Measurements from ENCODE around the gene DPF3. TPM values are rescaled to one million over a fixed set of nuclear protein-coding genes. Genes with fewer than 3 reads are reported as not detected.

DPF3 gene
- total and polyA plus RNA-seq, 7 donors: 2.3 to 25.3 (median 19.4) TPM

- WGBS, 3 donors: 95 to 96% (median 95%) methylated on average over 4 of the region's 4 CpGs
- intact Hi-C loops (cut with DNase I): loop anchor here in 1 of 2 donors (5.0 kb wide), 1 partner anchor 147 kb away; no protein-coding TSS in a partner anchor
- no peak for TF ChIP-seq CTCF (IDR thresholded peaks at IDR 0.05)
- no peak for ATAC-seq
- Histone ChIP-seq H3K36me3 (ENCODE audit: insufficient read depth in 1 of 2, low read depth in 1 of 2) (peaks cover 0 to 36% of the 10 kb centered on the region in 2 donors), H3K27ac (peak overlapping the region; percentile 1), H3K27me3 (ENCODE audit: insufficient read depth in 3 of 3, low read length in 2 of 3) (no peaks in the 10 kb centered on the region), H3K9me3 (no peaks in the 10 kb centered on the region), H3K4me1 (no peaks in the 10 kb centered on the region), H3K4me3 (no peak overlapping the region)
- no peak for DNase-seq
Observed at GRCh38 chr14:72664651-72665050, 229.2 kb downstream of the DPF3 start.

- intact Hi-C loops (cut with DNase I): no loop called here
- Histone ChIP-seq H3K36me3 (ENCODE audit: insufficient read depth in 1 of 2, low read depth in 1 of 2) (peaks cover 0 to 31% of the 10 kb centered on the region in 2 donors), H3K4me3 (no peak overlapping the region), H3K27me3 (ENCODE audit: insufficient read depth in 3 of 3, low read length in 2 of 3) (no peaks in the 10 kb centered on the region), H3K9me3 (no peaks in the 10 kb centered on the region), H3K27ac (no peak overlapping the region), H3K4me1 (no peaks in the 10 kb centered on the region)
- TF ChIP-seq CTCF (IDR thresholded peaks at IDR 0.05): no peak
- DNase-seq: no peak
- ATAC-seq: peak in 2 of 4 donors; percentile 23 to 36
- WGBS, 3 donors: 58 to 71% (median 66%) methylated on average over 5 of the region's 5 CpGs
Observed at GRCh38 chr14:72663956-72664650, 229.8 kb downstream of the DPF3 start.

- ATAC-seq: no peak
- WGBS, 3 donors: 86 to 100% (median 92%) methylated on average over 1 of the region's 1 CpG
Observed at GRCh38 chr14:72663076-72663487, 230.8 kb downstream of the DPF3 start.

GRCh38 chr14:72662214-72662613 is 231.7 kb downstream of the DPF3 start:
- TF ChIP-seq CTCF (IDR thresholded peaks at IDR 0.05): no peak
- intact Hi-C loops (cut with DNase I): no loop called here

More at GRCh38 chr14:72663076-72663487, 230.8 kb downstream of the DPF3 start:
- TF ChIP-seq CTCF (IDR thresholded peaks at IDR 0.05): no peak
- Histone ChIP-seq H3K4me3 (no peak overlapping the region), H3K4me1 (no peaks in the 10 kb centered on the region), H3K27me3 (ENCODE audit: insufficient read depth in 3 of 3, low read length in 2 of 3) (no peaks in the 10 kb centered on the region), H3K9me3 (no peaks in the 10 kb centered on the region), H3K27ac (no peak overlapping the region), H3K36me3 (ENCODE audit: insufficient read depth in 1 of 2, low read depth in 1 of 2) (peaks cover 0 to 24% of the 10 kb centered on the region in 2 donors)
- intact Hi-C loops (cut with DNase I): no loop called here
- no peak for DNase-seq

More at GRCh38 chr14:72662214-72662613, 231.7 kb downstream of the DPF3 start:
- no peak for DNase-seq
- no peak for ATAC-seq
- Histone ChIP-seq H3K4me1 (no peaks in the 10 kb centered on the region), H3K9me3 (no peaks in the 10 kb centered on the region), H3K36me3 (ENCODE audit: insufficient read depth in 1 of 2, low read depth in 1 of 2) (peaks cover 0 to 24% of the 10 kb centered on the region in 2 donors), H3K4me3 (no peak overlapping the region), H3K27ac (no peak overlapping the region), H3K27me3 (ENCODE audit: insufficient read depth in 3 of 3, low read length in 2 of 3) (no peaks in the 10 kb centered on the region)
- 95 to 98% (median 97%) methylated on average over 2 of the region's 2 CpGs for WGBS, 3 donors
